ENCODE measurements around the gene COL23A1.
"Not testable (repeated sequence)": the region's sequence is repeated elsewhere in the genome, so short reads cannot be mapped to it uniquely, and the experiment has no call there.

Gene COL23A1

DNA sequence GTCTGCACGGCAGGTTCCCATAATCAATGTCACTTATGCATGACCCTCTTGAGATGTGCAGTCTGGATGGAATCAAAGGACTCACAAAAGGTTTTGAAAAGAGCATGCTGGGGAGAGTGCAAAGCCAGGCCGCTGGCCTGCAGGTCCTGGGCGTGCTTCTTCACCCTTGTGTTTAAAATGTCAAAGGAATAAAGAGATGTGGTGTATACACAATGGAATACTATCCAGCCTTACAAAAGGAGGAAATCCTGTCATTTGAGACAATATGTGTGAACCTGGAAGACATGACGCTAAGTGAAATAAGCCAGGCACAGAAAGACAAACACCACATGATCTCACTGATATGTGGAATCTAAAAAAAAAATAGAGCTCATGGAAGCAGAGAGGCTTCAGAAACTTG lies 220.1 kb downstream of the COL23A1 start:
- DNase-seq, result no peak

DNA sequence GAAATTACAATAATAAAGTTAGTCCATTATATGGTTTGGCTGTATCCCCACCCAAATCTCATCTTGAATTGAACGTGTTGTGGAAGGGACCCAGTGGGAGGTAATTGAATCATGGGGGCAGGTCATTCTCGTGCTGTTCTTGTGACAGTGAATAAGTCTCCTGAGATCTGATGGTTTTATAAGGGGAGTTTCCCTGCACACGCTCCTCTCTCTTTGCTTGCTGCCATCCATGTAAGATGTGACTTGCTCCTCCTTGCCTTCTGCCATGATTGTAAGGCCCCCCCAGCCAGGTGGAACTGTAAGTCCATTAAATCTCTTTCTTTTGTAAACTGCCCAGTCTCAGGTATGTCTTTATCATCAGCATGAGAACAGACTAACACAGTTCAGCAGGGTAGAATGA lies 220.7 kb downstream of the COL23A1 start:
- DNase-seq, result not testable (repeated sequence)

DNA sequence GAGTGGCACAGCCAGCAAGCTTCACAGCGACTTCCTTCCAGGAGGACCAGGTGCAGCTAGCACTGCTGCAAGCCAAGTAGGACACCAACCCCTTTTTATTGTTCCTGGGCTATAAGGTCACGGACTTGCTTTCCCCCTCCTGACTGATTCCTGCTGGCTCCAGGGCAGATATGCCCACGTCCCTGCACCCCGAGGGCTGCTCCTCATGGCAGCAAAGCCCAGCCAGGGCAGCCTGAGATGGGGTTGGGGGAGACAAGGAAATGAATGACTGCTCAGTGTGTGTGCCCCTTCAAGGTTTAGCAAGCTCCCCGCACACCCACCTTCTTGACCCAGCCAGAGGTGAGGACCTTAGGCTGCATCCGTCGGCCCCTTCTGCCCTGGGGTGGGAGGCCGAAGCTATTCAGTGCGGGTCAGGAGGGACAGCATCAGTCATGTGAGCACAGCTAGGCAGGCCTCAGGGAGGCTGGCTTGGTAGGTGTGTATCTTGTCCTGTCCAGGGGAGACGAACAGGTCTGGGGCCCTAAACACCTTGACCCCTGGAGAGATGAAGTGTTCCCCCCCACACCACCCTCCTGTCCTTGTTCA lies 221.4 kb downstream of the COL23A1 start:
- no peak for DNase-seq

DNA sequence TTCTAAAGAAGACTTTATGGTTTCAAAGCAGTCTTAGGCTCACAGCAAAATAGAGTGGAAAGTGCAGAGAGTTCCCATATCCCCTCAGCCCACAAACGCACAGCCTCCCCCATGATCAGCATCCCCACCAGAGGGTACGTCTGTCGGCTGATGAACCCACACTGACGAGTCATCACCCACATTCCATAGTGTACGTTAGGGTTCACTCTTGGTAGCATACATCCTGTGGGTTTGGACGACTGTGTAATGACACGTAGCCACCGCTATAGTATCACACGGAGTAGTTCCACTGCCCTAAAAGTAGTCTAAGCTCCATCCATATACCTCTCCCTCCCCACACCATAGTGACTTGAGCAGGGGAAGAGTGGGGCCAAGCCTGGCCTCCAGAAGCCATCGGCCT lies 221.9 kb downstream of the COL23A1 start:
- no peak for DNase-seq

DNA sequence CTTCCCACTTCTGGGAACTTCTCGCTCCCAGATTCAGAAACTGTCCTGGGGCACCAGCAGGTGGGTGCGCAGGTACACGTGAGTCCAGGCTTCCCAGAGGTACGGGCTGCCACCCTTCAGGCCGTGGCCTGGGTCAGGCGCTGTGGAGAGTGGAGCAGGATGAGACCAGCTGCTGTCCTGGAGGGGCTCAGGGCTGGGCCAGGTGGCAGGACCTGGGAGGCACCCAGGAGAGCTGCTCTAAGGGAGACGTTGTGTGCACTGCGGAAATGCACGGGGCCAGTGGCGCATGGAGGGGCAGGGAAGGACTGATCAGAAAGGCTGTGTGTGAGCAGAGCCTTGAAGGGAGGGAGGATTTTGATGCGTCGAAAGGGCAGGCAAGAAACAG lies 222.5 kb downstream of the COL23A1 start:
- no peak for DNase-seq

DNA sequence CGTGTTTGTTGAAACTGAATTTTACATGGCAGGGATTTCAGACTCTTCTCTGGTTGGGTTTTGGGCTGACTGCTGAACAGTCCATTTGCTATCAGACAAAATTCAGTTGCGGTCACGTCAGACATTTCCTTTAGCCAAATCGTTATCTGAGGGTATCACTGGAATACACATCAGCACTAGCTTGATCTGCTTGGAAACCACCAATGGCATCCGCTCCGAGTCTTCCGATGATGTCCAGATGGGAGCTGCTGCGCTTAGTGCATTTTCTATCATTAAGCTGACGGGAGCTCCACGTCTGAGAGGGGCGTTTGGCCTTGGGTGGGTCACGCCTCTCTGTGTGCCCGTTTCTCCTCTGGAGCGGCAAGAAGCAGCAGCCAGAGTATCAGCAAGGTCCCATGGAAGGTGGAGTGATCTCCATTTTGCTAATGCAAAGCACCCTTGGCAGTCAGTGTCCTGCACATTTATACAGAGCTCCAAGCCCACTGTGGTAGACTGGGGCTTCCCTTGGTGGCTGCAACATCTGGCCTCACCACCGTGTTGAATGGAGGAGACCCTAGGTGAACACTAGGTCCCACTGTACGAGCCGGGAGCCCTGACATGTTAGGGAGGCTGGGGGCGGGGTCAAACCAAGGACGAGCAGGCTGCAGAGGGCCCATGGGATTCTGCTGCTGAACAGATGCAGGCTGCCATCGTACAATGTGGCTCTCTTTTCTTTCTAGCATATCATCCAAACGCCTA lies 223.0 kb downstream of the COL23A1 start:
- DNase-seq, result no peak

DNA sequence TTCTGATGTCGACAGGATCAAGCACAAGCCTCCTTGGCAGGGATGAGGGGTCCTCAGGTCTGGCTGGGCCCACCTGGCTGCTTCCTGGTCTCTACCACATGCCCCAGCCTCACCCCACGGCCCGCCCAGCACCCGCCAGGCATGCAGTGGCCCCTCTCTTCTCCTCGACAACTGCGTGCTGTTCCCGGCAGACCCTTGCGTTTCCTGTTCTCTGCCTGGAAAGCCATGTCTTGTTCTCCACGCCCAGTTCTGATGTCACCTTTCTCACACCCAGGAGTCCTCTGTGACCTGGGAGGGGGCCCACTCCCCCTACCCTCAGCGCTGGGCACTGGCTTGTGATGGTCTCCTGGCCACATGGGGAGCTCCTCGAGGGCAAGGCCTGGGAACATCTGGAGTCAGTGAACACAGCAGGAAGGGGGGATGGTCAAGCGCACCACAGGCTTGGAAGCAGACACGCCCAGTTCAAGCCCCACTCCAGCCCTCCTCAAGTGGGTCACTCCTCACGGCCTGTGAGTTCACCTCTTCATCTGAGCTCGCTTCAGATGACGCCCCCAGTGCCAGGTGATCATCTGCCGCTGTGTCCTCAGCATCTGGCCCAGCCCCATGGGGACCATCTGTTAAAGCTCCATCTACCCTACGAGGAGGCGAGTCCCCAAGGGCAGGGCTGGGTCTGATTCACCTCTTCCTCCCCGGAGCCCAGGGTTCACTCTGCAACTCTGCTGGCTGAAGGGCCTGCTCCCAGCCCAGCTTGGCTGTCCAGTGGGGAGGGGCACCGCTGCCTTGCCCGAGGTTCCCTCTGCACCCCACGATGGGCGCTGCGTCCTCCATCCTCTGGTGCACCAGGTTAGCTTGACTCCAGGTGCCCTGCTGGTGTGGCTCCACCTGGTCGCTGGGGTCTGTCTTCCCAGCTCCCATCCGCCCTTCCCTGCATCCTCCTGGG lies 224.4 kb downstream of the COL23A1 start:
- no peak for DNase-seq

DNA sequence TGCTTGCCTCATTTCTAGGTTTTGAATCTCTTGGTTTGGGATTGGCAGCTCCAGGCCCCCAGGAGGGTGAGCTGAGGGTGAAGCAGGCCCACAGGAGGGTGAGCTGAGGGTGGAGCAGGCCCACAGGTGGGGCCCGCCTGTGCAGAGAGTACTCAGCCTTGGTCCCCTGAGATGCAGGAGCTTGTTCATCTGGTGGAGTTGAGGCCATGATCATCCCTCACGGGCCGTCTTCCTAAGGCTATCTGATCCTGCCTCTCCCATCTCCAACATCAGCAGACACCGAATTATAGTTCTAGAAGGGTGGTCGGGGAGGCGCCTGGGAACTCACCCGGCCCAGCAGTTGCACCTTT lies 225.9 kb downstream of the COL23A1 start:
- DNase-seq, result no peak

DNA sequence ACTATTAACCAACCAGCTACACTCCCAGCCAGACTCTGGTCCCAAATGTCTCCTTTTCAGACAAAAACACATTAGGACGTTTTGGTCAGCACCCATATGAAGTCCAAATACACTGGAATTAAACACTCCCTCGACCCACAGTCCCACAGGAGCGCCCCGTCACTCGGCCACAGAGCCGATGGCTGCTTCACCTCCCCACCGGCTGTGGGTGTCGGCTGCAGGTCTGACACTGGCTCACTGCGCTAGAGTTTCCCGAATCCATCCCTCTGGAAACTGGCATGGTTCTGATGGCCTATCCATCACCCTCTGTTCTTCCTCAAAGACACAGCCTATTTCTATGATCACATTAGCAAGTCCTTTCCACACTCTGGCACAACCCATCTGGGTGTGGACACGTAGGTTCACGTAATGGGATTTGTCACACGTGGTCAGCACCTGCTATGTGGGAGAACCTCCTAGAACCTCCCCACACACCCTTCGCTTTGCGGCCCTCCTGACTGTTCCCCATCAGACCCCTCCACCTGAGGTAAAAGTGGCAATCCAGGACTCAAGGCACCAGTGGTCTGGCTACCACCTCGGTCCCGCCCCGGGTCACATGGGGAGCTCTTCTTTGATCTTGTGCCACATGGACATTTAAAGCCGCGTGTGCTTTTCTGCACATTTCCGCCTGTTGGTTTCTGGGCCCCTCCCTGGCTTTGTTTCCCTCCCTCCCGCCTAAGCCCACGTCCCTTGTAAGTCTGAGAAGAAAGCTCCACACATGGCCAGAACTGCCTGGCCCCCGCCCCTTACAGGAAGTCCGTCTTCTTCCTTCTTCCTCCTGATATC lies 226.5 kb downstream of the COL23A1 start:
- no peak for DNase-seq

DNA sequence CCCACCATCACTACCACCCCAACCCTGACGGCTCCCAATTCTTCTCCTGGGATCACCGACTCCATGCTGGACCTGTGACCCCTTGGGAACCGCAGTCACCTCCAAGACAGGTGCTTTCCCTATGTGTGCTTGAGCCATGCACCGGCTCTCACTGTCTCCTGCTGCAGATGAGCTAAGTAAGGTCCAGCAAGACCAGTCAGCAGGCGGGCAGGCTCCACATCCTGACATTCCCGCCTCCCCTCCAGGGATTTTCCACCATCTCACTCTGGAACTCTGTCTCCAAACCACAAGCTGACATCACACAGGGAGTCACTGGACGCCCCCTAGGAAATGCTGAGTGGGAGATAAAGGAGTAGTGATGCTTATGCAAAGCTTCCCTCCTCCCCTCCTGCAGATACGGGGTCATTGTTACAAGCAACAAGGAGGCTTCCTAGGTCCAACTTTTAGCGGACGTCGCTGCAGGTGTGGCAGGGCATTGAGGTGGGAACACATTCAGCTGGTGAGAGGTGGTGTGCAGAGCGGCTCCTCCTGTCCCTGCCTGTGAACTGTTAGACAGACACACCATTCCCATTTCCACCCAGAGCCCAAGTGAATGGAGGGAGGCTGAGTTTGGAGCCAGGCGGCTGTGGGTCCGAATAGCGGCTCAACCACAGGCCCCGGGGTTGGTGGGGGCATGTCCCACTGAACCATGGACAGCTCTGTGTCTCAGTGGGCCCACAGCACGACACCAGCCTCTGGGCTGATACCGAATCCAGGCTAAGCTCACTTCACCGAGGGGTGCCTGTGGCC lies 228.3 kb downstream of the COL23A1 start:
- no peak for DNase-seq

DNA sequence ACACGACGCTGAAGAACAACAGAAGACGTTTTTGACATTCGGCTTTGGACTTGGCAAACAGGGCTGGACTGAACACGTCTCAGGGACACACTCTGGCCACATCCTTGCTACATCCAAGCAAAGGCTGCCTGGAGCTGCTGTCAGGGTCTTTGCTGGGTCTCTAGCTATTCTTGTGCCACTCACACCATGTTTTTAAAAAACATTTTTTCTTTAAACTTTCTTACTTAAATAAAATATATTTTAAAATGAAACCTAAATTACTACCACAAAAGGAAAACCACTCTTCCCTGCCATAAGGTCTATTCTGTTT lies 229.3 kb downstream of the COL23A1 start:
- no peak for DNase-seq

DNA sequence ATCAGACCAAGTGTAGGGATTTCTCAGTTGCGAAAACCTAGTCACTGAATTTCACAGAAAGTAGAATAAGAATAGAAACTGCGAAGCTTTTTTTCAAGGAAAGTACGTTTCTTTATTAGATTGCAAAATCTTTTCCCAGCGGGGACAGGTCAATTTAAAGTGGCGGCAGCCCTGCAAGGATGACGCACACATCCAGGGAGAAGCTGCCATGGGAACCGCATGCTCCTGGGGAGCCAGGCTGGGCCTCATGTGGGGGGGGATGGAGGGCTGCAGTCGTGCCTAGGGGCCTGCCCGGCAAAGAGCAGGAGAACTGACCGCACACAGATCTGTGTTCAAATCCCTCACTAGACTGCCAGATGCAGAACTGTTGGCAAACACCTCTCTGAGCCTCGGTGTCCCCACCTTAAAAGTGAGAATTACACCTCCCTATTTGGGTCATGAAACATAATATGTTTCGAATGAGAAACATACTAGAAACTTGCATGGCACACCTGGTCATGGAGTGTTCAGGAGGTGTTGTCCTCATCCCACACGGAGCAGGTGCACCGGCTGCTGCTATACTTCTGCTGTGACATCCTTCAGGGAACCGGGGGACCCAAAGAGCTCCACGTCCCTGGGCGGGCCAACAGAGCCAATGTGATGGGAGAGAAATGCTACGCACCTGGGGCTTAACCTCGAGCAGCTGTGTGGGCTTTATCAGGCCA lies 229.8 kb downstream of the COL23A1 start:
- DNase-seq, result no peak

DNA sequence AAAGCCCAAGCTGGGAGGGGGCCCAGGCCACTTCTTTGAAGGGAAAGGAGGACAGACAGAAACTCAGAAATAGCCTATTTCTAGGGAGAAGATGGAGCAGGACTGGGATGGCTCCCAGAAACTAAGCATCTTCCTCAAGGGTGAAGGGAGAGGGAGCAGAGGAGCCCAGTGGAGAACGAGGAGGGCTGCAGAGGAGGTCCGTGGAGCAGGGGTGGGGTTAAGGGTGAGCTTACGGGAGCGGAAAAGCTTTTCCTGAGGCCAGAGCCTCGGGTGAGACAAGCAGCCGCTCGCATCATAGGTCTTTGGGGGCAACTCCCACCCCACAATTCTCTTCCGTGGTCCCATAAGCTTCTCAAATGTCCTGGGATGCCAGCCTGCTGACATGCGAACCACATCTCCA lies 230.5 kb downstream of the COL23A1 start:
- no peak for DNase-seq

DNA sequence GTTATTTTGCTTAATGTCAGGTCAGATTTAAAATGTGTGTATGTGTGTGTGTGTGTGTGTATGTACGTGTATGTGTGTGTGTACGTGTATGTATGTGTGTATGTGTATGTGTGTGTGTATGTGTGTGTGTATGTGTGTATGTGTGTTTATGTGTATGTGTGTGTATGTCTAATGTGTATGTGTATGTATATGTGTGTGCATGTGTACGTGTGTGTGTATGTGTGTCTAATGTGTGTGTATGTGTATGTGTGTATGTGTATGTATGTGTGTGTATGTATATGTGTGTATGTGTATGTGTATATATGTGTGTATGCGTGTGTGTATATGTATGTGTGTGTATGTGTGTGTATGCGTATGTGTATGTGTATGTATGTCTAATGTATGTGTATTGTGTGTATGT lies 232.5 kb downstream of the COL23A1 start:
- no peak for DNase-seq

DNA sequence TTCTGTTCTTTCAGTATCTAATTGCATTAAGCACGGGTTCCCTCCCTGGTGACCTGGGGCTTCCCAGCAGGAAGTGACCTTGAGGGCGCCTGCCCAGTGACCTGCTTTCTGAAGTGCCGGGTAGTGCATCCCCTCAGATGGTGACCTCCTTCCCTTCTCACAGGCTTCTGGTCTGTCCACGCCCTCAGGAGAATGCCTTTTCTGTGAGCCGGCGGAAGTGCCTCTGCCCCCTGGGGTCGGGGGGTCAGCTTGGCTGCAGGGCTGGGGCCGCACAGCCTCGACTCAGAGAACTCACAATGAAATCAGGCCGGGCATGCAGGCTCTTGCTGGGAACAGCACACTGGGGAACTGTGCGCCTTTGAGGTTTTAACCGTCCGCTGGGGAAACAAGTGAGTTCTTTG lies 233.1 kb downstream of the COL23A1 start:
- no peak for DNase-seq

DNA sequence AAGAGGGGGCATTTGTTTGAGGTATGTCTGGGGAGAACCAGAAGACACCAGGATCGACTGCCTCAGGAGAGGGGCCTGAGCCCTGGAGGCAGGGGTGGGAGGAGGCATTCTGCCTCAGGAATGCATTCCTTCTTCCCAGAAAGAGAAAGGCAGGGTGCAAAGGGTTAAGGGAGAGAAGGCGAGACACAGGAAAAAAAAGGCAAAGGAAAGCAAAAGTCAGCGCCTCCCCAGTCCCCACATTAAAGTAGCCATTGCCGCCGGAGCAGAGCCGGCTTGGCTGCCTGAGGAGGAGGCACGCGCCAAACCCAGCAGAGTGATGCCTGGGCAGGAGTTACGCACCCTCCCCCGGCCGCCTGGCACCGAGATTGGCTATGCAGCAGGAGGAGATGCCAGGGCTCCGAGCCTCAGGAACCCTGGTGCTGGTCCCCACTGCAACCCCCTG lies 233.7 kb downstream of the COL23A1 start:
- no peak for DNase-seq

DNA sequence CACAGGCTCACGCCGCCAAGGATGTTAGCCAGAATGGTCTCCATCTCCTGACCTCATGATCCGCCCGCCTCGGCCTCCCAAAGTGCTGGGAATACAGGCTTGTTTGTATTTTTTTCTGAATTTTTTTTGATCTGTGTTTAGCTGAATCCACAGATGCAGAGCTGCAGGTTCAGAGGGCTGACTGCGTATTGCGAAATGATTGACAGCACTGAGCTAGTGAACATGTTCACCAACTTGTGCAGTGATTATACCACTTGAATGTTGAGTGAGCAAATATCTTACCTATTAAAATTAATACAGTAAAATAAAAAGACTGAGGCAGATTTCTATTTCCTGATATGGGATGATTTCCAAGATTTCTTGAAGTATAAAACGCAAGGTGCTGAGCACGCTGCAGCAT lies 234.5 kb downstream of the COL23A1 start:
- DNase-seq, result no peak

DNA sequence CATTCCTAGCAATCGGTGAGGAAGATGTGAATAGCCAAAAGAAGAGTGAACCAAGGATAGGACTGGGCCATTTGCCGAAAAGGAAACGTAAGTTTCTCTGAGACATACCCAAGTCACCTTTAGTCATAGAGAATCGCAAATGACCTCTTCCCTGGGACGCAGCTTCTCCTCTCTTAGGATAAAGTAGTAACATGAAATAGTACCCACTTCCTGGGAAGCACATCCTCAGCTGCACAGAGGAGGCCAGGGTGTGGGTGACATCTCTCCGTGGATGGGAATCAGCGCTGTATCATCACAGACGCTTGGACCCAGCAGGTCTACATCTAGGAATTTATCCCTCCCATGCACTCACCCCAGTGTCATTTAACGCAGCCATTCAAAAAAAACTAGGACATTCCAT lies 236.7 kb downstream of the COL23A1 start:
- no peak for DNase-seq

DNA sequence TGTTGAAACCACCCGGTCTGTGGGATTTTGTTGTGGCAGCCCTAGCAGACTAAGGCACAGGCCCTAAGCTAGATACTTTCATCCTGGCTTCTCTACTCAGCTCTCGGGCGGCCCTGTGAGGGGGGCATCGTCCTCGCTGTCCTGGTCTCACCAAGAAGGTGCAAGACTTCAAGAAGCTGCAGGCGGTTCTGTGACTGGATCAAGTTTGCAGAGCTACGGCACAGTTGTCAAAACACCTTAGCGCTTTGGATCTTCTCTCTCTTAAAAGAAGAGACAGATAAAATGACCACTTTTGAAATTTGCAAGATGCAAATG lies 238.2 kb downstream of the COL23A1 start:
- DNase-seq, result no peak

DNA sequence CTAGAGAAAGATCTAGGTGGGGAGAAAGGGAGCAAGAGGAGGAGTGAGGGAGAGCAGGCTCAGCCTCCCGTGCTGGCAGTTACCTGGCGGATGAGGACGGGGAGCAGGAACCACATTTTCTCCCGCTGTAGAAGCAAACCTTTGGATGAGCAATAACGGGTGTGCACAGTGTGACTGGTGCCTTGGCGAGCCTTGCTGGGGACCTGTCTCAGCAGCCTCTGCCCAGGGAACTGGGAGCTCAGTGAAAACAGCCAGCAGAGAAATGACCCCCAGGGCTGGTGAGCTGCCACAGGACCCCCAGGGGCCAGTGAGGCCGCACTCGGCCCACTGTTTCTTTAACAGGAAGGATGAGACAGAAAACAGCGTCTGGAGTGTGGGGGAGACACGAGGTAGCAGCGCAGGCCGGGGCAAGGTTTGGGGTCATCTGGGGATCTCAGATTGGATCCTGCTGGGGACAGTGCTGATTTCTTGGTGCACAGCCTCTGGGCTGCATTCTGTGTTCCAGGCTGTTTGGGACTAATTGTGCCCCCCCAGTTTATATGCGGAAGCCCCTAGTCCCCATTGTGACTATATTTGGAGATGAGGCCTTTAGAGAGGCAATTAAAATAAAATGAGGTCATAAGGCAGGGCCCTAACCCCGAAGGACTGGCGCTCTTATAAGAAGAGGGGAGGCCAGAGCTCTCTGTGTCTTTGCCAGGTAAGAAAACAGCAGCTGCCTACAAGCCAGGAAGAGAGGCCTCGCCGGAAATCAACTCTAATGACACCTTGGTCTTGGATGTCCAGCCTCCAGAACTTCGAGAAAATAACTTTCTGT lies 238.8 kb downstream of the COL23A1 start:
- DNase-seq, result no peak

Data from activated naive CD4-positive, alpha-beta T cell (primary cell).